ENCODE data around the gene SNX8.
A peak's percentile ranks its signal among the peaks of the same experiment; 100 is the strongest.
"Not testable (repeated sequence)": the region's sequence is repeated elsewhere in the genome, so short reads cannot be mapped to it uniquely, and the experiment has no call there.

SNX8 gene
- total RNA-seq = 18.7 to 123 (median 53.8) reads per million in 17 experiments

GRCh38 chr7:2314209-2314955 lies at the start of gene SNX8:
SNX8 (minus strand) TSS chr7:2314441; CDS start chr7:2314421, 20 bp downstream.
- DNase-seq = peak; percentile 88 to 97 (median 94)

GRCh38 chr7:2362385-2363088 lies 48.3 kb upstream of the SNX8 start:
- DNase-seq = no peak

- DNase-seq = no peak
Observed at GRCh38 chr7:2360796-2361195, 46.6 kb upstream of the SNX8 start.

GRCh38 chr7:2359610-2360009 lies 45.4 kb upstream of the SNX8 start:
- no peak for DNase-seq

- no peak for DNase-seq
Observed at GRCh38 chr7:2358968-2359527, 44.8 kb upstream of the SNX8 start.

- peak; percentile 12 to 52 (median 48) for DNase-seq
Observed at GRCh38 chr7:2357571-2357970, 43.3 kb upstream of the SNX8 start.

GRCh38 chr7:2357165-2357564 lies 42.9 kb upstream of the SNX8 start:
- DNase-seq = no peak

GRCh38 chr7:2355705-2356008 lies 41.4 kb upstream of the SNX8 start:
- DNase-seq = peak in 2 of 4 experiments; percentile 10 to 18

GRCh38 chr7:2354939-2355704 lies 40.9 kb upstream of the SNX8 start:
- peak; percentile 5 to 44 (median 32) for DNase-seq

- peak; percentile 95 to 98 (median 96) for DNase-seq
Observed at GRCh38 chr7:2354186-2354938, 40.1 kb upstream of the SNX8 start, which contains the start of gene EIF3B. EIF3B (plus strand) TSS chr7:2354827; CDS start chr7:2354922, 95 bp downstream.

GRCh38 chr7:2353936-2354185 lies 39.6 kb upstream of the SNX8 start:
- DNase-seq = peak; percentile 90 to 96 (median 94)

- DNase-seq = no peak
Observed at GRCh38 chr7:2353113-2353935, 39.1 kb upstream of the SNX8 start.

GRCh38 chr7:2350861-2351260 lies 36.6 kb upstream of the SNX8 start:
- peak in 3 of 4 experiments; percentile 23 to 59 (median 30) for DNase-seq

- DNase-seq = no peak
Observed at GRCh38 chr7:2350055-2350454, 35.8 kb upstream of the SNX8 start.

GRCh38 chr7:2347351-2348063 lies 33.3 kb upstream of the SNX8 start:
- peak; percentile 31 to 66 (median 54) for DNase-seq

GRCh38 chr7:2336626-2337299 lies 22.5 kb upstream of the SNX8 start:
- no peak for DNase-seq

- not testable (repeated sequence) for DNase-seq
Observed at GRCh38 chr7:2332606-2333231, 18.5 kb upstream of the SNX8 start.

- DNase-seq = peak; percentile 37 to 62 (median 52)
Observed at GRCh38 chr7:2331707-2332106, 17.5 kb upstream of the SNX8 start.

GRCh38 chr7:2330493-2330892 lies 16.3 kb upstream of the SNX8 start:
- no peak for DNase-seq

GRCh38 chr7:2326951-2327350 lies 12.7 kb upstream of the SNX8 start:
- peak; percentile 40 to 70 (median 62) for DNase-seq
